ENCODE data around the gene NDEL1.

The NDEL1 gene

GRCh38 chr17:8470447-8471047 lies 34.9 kb downstream of the NDEL1 start:
- DNase-seq, result peak; percentile 60
- in situ Hi-C loops (cut with HindIII; ENCODE audit: low pct_ligation_motif_present, low pct_unique_long_range_greater_than_20kb, low sequenced_read_pairs), result no loop called here

- no peak for DNase-seq
These were observed 37.0 kb downstream of the NDEL1 start for GRCh38 chr17:8472663-8473062.

GRCh38 chr17:8473451-8474192 lies 37.9 kb downstream of the NDEL1 start:
- DNase-seq, result no peak
- in situ Hi-C loops (cut with HindIII; ENCODE audit: low pct_ligation_motif_present, low pct_unique_long_range_greater_than_20kb, low sequenced_read_pairs), result no loop called here

More at GRCh38 chr17:8472663-8473062, 37.0 kb downstream of the NDEL1 start:
- in situ Hi-C loops (cut with HindIII; ENCODE audit: low pct_ligation_motif_present, low pct_unique_long_range_greater_than_20kb, low sequenced_read_pairs), result no loop called here

- DNase-seq, result no peak
- in situ Hi-C loops (cut with HindIII; ENCODE audit: low pct_ligation_motif_present, low pct_unique_long_range_greater_than_20kb, low sequenced_read_pairs), result no loop called here
These were observed 39.1 kb downstream of the NDEL1 start for GRCh38 chr17:8474826-8475225.

GRCh38 chr17:8475227-8475626 lies 39.5 kb downstream of the NDEL1 start:
- in situ Hi-C loops (cut with HindIII; ENCODE audit: low pct_ligation_motif_present, low pct_unique_long_range_greater_than_20kb, low sequenced_read_pairs), result no loop called here
- no peak for DNase-seq

- no peak for DNase-seq
- in situ Hi-C loops (cut with HindIII; ENCODE audit: low pct_ligation_motif_present, low pct_unique_long_range_greater_than_20kb, low sequenced_read_pairs), result no loop called here
These were observed 40.1 kb downstream of the NDEL1 start for GRCh38 chr17:8475781-8476180.

- no peak for DNase-seq
- in situ Hi-C loops (cut with HindIII; ENCODE audit: low pct_ligation_motif_present, low pct_unique_long_range_greater_than_20kb, low sequenced_read_pairs), result no loop called here
These were observed 41.1 kb downstream of the NDEL1 start for GRCh38 chr17:8476741-8477140.

GRCh38 chr17:8477171-8477570 lies 41.5 kb downstream of the NDEL1 start:
- in situ Hi-C loops (cut with HindIII; ENCODE audit: low pct_ligation_motif_present, low pct_unique_long_range_greater_than_20kb, low sequenced_read_pairs), result no loop called here
- no peak for DNase-seq

- in situ Hi-C loops (cut with HindIII; ENCODE audit: low pct_ligation_motif_present, low pct_unique_long_range_greater_than_20kb, low sequenced_read_pairs), result no loop called here
- DNase-seq, result no peak
These were observed 42.2 kb downstream of the NDEL1 start for GRCh38 chr17:8477715-8478441.

GRCh38 chr17:8479431-8479947 lies 43.8 kb downstream of the NDEL1 start:
- DNase-seq, result no peak
- in situ Hi-C loops (cut with HindIII; ENCODE audit: low pct_ligation_motif_present, low pct_unique_long_range_greater_than_20kb, low sequenced_read_pairs), result no loop called here

GRCh38 chr17:8480011-8480976 lies 44.6 kb downstream of the NDEL1 start:
- no peak for DNase-seq
- in situ Hi-C loops (cut with HindIII; ENCODE audit: low pct_ligation_motif_present, low pct_unique_long_range_greater_than_20kb, low sequenced_read_pairs), result no loop called here

GRCh38 chr17:8481089-8481488 lies 45.4 kb downstream of the NDEL1 start:
- DNase-seq, result no peak
- in situ Hi-C loops (cut with HindIII; ENCODE audit: low pct_ligation_motif_present, low pct_unique_long_range_greater_than_20kb, low sequenced_read_pairs), result no loop called here

GRCh38 chr17:8481703-8482102 lies 46.0 kb downstream of the NDEL1 start:
- in situ Hi-C loops (cut with HindIII; ENCODE audit: low pct_ligation_motif_present, low pct_unique_long_range_greater_than_20kb, low sequenced_read_pairs), result no loop called here
- DNase-seq, result no peak

GRCh38 chr17:8482546-8482945 lies 46.9 kb downstream of the NDEL1 start:
- no peak for DNase-seq
- in situ Hi-C loops (cut with HindIII; ENCODE audit: low pct_ligation_motif_present, low pct_unique_long_range_greater_than_20kb, low sequenced_read_pairs), result no loop called here

GRCh38 chr17:8484465-8484864 lies 48.8 kb downstream of the NDEL1 start:
- DNase-seq, result no peak
- in situ Hi-C loops (cut with HindIII; ENCODE audit: low pct_ligation_motif_present, low pct_unique_long_range_greater_than_20kb, low sequenced_read_pairs), result no loop called here

- DNase-seq, result no peak
- in situ Hi-C loops (cut with HindIII; ENCODE audit: low pct_ligation_motif_present, low pct_unique_long_range_greater_than_20kb, low sequenced_read_pairs), result no loop called here
These were observed 49.8 kb downstream of the NDEL1 start for GRCh38 chr17:8485491-8485890.

GRCh38 chr17:8487130-8487645 lies 51.5 kb downstream of the NDEL1 start:
- in situ Hi-C loops (cut with HindIII; ENCODE audit: low pct_ligation_motif_present, low pct_unique_long_range_greater_than_20kb, low sequenced_read_pairs), result no loop called here
- no peak for DNase-seq

GRCh38 chr17:8487743-8488142 lies 52.1 kb downstream of the NDEL1 start:
- DNase-seq, result no peak
- in situ Hi-C loops (cut with HindIII; ENCODE audit: low pct_ligation_motif_present, low pct_unique_long_range_greater_than_20kb, low sequenced_read_pairs), result no loop called here
